Psoas muscle (tissue), 8 donors: Measurements from ENCODE around the gene SLC35B2. TPM values are rescaled to one million over a fixed set of nuclear protein-coding genes. Genes with fewer than 3 reads are reported as not detected.

ENCODE experiments used
- ATAC-seq, 4 donors: fragments of 200-7000 bp; cut with Tn5 transposase; one replicate each; pipeline ENCODE4 v1.9.1; 2020; ENCODE audit warnings: moderate library complexity in 3 of 4, mild to moderate bottlenecking in 2 of 4
- DNase-seq, 2 donors: peaks; one replicate each; pipeline ENCODE4 v3.0.0-alpha.2; 2020
- H3K27ac ChIP-seq: fragments of 200-600 bp; one replicate; pipeline ENCODE4 v1.8.0; 2022
- H3K27me3 ChIP-seq, 3 donors: fragments of 200-600 bp in 1 of 3; one replicate each; pipeline versions ENCODE4 v1.6.1 to v1.8.0; 2013 to 2022; ENCODE audit warnings: low read length in 2 of 3, mild to moderate bottlenecking in 2 of 3, moderate library complexity in 1 of 3; ENCODE audit not compliant: insufficient read depth in 3 of 3
- H3K36me3 ChIP-seq, 2 donors: fragments of 200-600 bp in 1 of 2; one replicate each; pipeline versions ENCODE4 v1.6.1 to v1.8.0; 2013 to 2022; ENCODE audit warnings: low read depth in 1 of 2, mild to moderate bottlenecking in 1 of 2, moderate library complexity in 1 of 2; ENCODE audit not compliant: insufficient read depth in 1 of 2
- H3K4me1 ChIP-seq: fragments of 200-600 bp; one replicate; pipeline ENCODE4 v1.8.0; 2022
- H3K4me3 ChIP-seq: fragments of 200-600 bp; one replicate; pipeline ENCODE4 v1.8.0; 2022; ENCODE audit warnings: mild to moderate bottlenecking
- H3K9me3 ChIP-seq: fragments of 200-600 bp; one replicate; pipeline ENCODE4 v1.8.0; 2022
- CTCF ChIP-seq: fragments of 200-600 bp; IDR thresholded peaks from one replicate; pipeline ENCODE4 v1.8.0; 2022; ENCODE audit warnings: antibody characterized with exemption
- WGBS, 3 donors: extraction: QIAGEN DNeasy Blood & Tissue Kit; methylation state at CpG; one replicate each; pipeline versions ENCODE4 v1.1.6 to v1.1.7; 2013; 5-methylcytosine and 5-hydroxymethylcytosine counted together
- intact Hi-C, 2 donors: fragments of 100-400 bp; cut with DNase I; formaldehyde crosslinking; loops; one replicate each; pipeline versions ENCODE4 v1.11.0 to v1.14.2; 2022
- polyA plus RNA-seq, 3 donors: library from polyadenylated mRNA; stranded (reverse); fragments of 200-250 nt; gene quantifications; one replicate each; pipeline ENCODE4 v1.2.3, GENCODE V29; 2013
- total RNA-seq, 4 donors: library from RNA; stranded (reverse); fragmentation: NEBNext Ultra II Directional in 2 of 4; extraction: Animal tissue kit (Norgen Biotek cat#: 25700) in 2 of 4; gene quantifications; one replicate each; pipeline versions ENCODE4 v1.2.1 to v1.2.4, GENCODE V29; 2021 to 2023
- donor health status: healthy with polysubstance abuse.
- donor health status: DM: no; HTN: no; CAD: no; lungs with moderate emphysema.
- donor health status: Bipolar disorder and iron deficiency.
- donor health status: healthy.
- donor health status: DM: yes; HTN: yes; CAD: no.
- donor health status: DM: no; HTN: no; CAD: no.
- donor health status: DM: no; HTN: no; CAD: no.
- donor health status: DM: yes; HTN: yes; CAD: no.

Gene SLC35B2
- total and polyA plus RNA-seq, 7 donors: 10.9 to 23.6 (median 20.8) TPM

GRCh38 chr6:44254191-44255104 lies 2.9 kb downstream of the SLC35B2 start:
- no peaks in the 10 kb centered on the region for H3K9me3 ChIP-seq
- peak in 3 of 4 donors; percentile 0 to 3 (median 1) for ATAC-seq
- peak overlapping the region; percentile 94 for H3K27ac ChIP-seq
- peaks cover 44% of the 10 kb centered on the region for H3K4me1 ChIP-seq
- TF ChIP-seq CTCF: no peak
- H3K4me3 ChIP-seq: no peak overlapping the region
- H3K27me3 ChIP-seq: no peaks in the 10 kb centered on the region
- 62 to 71% (median 69%) methylated on average over 12 of the region's 12 CpGs for WGBS, 3 donors
- intact Hi-C loops: no loop called here
- DNase-seq: peak in 1 of 2 donors; percentile 56
- H3K36me3 ChIP-seq: peaks cover 15 to 65% of the 10 kb centered on the region in 2 donors

GRCh38 chr6:44253307-44254101 lies 3.8 kb downstream of the SLC35B2 start:
- Histone ChIP-seq H3K36me3 (peaks cover 20 to 74% of the 10 kb centered on the region in 2 donors), H3K9me3 (no peaks in the 10 kb centered on the region), H3K4me1 (peaks cover 54% of the 10 kb centered on the region), H3K27ac (peak overlapping the region; percentile 46), H3K4me3 (no peak overlapping the region), H3K27me3 (no peaks in the 10 kb centered on the region)
- no peak for ATAC-seq
- peak; percentile 42 for TF ChIP-seq CTCF
- peak; percentile 32 to 54 for DNase-seq
- 63 to 70% (median 66%) methylated on average over 10 of the region's 10 CpGs for WGBS, 3 donors
- intact Hi-C loops: no loop called here

GRCh38 chr6:44251576-44252524 lies 5.5 kb downstream of the SLC35B2 start:
- peaks cover 20 to 81% of the 10 kb centered on the region in 2 donors for H3K36me3 ChIP-seq
- H3K4me3 ChIP-seq: no peak overlapping the region
- no peaks in the 10 kb centered on the region for H3K27me3 ChIP-seq
- no peak for TF ChIP-seq CTCF
- WGBS, 3 donors: 91 to 92% (median 92%) methylated on average over 14 of the region's 14 CpGs
- peaks cover 51% of the 10 kb centered on the region for H3K4me1 ChIP-seq
- no peaks in the 10 kb centered on the region for H3K9me3 ChIP-seq
- ATAC-seq (no peak), DNase-seq (no peak)
- H3K27ac ChIP-seq: peak overlapping the region; percentile 6
- intact Hi-C loops: no loop called here

GRCh38 chr6:44250718-44251123 lies 6.6 kb downstream of the SLC35B2 start:
- H3K4me3 ChIP-seq: peak overlapping the region; percentile 23

More at GRCh38 chr6:44250718-44251123, 6.6 kb downstream of the SLC35B2 start:
- WGBS, 3 donors: 54 to 80% (median 59%) methylated on average over 3 of the region's 3 CpGs
- Histone ChIP-seq H3K36me3 (peaks cover 20 to 79% of the 10 kb centered on the region in 2 donors), H3K4me1 (peaks cover 43% of the 10 kb centered on the region), H3K9me3 (no peaks in the 10 kb centered on the region), H3K27me3 (no peaks in the 10 kb centered on the region), H3K27ac (peak overlapping the region; percentile 6)
- no peak for TF ChIP-seq CTCF
- ATAC-seq (no peak), DNase-seq (no peak)
- intact Hi-C loops: no loop called here
